ENCODE data around the gene NR1H2. TPM values are rescaled to one million over a fixed set of nuclear protein-coding genes. Genes with fewer than 3 reads are reported as not detected.

The NR1H2 gene
- total RNA-seq, 1 experiment from 2014 or later = 40.3 TPM

DNA sequence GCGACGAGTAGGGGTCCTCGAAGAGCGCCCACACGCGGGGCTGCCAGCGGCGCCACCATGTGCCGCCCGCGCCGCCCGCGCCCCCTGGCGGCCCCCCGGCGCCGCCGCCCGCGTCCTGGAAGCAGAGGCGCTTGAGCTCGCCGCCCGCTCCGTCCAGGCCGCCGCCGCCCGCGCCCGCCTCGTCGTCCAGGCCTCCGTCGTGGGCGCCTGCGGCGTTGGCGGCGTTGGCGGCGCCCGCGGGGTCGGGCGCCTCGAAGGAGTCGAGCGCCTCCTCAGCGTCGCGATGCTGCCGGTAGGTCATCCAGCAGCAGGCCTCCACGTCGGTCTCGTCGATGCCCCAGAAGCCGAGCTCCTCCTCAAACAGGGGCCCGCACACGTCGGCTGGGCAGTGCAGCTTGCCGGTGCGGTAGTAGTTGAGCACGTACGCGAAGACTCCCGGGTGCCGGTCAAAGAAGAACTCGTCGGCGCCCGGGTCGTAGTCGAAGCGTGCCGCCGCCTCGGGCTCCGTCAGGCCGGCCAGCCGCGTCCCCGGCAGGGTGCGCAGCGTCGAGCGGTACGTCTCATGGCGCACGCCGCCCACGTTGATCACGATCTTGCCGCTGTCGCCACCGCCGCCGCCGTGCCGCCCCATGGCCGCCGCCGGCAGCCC lies 47.9 kb upstream of the NR1H2 start:
- TF ChIP-seq YY1 (IDR thresholded peaks at IDR 0.05; ENCODE audit: extremely low read depth, insufficient replicate concordance, low read depth, low read length) (no peak), SIN3A (IDR thresholded peaks at IDR 0.05; ENCODE audit: low read depth) (no peak), POLR2AphosphoS5 (IDR thresholded peaks at IDR 0.05; ENCODE audit: low read depth, low read length) (no peak), CBX3 (IDR thresholded peaks at IDR 0.05; ENCODE audit: low read depth) (no peak), TCF7L2 (IDR thresholded peaks at IDR 0.05; ENCODE audit: borderline replicate concordance, extremely low read depth, insufficient read depth, insufficient read length) (no peak), ATF3 (IDR thresholded peaks at IDR 0.05) (no peak), ZFX (IDR thresholded peaks at IDR 0.05) (peak; percentile 67; the same call in 1 of the 2 replicates), CEBPB (IDR thresholded peaks at IDR 0.05; ENCODE audit: low read depth) (no peak), CTCF (IDR thresholded peaks at IDR 0.05 in 2 of 3, conservative IDR thresholded peaks at IDR 0.05 in 1 of 3; ENCODE audit: borderline replicate concordance in 1 of 3, insufficient read depth in 1 of 3, low read depth in 2 of 3, low read length in 2 of 3) (no peak), FOSL1 (IDR thresholded peaks at IDR 0.05; ENCODE audit: low read depth) (no peak), RAD21 (IDR thresholded peaks at IDR 0.05; ENCODE audit: low read depth) (no peak), POLR2A (IDR thresholded peaks at IDR 0.05; ENCODE audit: borderline replicate concordance, extremely low read depth, insufficient read depth, insufficient read length) (peak; percentile 4), EZH2 (IDR thresholded peaks at IDR 0.05) (no peak)
- TF ChIP-seq, protein P1, sequence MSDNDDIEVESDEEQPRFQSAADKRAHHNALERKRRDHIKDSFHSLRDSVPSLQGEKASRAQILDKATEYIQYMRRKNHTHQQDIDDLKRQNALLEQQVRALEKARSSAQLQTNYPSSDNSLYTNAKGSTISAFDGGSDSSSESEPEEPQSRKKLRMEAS (IDR thresholded peaks at IDR 0.05) = peak; percentile 64; the same call in 1 of the 2 replicates
- TF ChIP-seq, protein P2, sequence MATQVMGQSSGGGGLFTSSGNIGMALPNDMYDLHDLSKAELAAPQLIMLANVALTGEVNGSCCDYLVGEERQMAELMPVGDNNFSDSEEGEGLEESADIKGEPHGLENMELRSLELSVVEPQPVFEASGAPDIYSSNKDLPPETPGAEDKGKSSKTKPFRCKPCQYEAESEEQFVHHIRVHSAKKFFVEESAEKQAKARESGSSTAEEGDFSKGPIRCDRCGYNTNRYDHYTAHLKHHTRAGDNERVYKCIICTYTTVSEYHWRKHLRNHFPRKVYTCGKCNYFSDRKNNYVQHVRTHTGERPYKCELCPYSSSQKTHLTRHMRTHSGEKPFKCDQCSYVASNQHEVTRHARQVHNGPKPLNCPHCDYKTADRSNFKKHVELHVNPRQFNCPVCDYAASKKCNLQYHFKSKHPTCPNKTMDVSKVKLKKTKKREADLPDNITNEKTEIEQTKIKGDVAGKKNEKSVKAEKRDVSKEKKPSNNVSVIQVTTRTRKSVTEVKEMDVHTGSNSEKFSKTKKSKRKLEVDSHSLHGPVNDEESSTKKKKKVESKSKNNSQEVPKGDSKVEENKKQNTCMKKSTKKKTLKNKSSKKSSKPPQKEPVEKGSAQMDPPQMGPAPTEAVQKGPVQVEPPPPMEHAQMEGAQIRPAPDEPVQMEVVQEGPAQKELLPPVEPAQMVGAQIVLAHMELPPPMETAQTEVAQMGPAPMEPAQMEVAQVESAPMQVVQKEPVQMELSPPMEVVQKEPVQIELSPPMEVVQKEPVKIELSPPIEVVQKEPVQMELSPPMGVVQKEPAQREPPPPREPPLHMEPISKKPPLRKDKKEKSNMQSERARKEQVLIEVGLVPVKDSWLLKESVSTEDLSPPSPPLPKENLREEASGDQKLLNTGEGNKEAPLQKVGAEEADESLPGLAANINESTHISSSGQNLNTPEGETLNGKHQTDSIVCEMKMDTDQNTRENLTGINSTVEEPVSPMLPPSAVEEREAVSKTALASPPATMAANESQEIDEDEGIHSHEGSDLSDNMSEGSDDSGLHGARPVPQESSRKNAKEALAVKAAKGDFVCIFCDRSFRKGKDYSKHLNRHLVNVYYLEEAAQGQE (IDR thresholded peaks at IDR 0.05; ENCODE audit: low read depth) = no peak
- ATAC-seq (no peak), DNase-seq (ENCODE audit: low read depth, low spot score) (no peak)
- Histone ChIP-seq H3K4me1 (ENCODE audit: control insufficient read depth in 1 of 2, insufficient read depth in 2 of 2, low read length in 2 of 2) (peaks cover 33 to 70% of the 10 kb centered on the region in 2 experiments), H3K27ac (ENCODE audit: low read depth, low read length) (peak overlapping the region; percentile 61; the same call in 1 of the 2 replicates), H3K27me3 (ENCODE audit: insufficient read depth, low read length) (no peaks in the 10 kb centered on the region), H3K9me2 (ENCODE audit: insufficient read depth) (no peaks in the 10 kb centered on the region), H3K9me3 (ENCODE audit: control insufficient read depth in 1 of 2, insufficient read depth in 1 of 2, low read depth in 1 of 2, low read length in 2 of 2) (no peaks in the 10 kb centered on the region), H4K20me1 (ENCODE audit: insufficient read depth) (no peaks in the 10 kb centered on the region), H3K4me3 (replicated peaks in 1 of 2; ENCODE audit: low read depth in 1 of 2, low read length in 2 of 2) (peak overlapping the region; percentile 50 to 64), H2AFZ (ENCODE audit: low read depth, low read length, poor library complexity, severe bottlenecking) (no peak overlapping the region), H3K4me2 (ENCODE audit: low read length) (peak overlapping the region; percentile 89), H3K36me3 (ENCODE audit: control insufficient read depth in 1 of 2, insufficient read depth in 2 of 2, low read length in 2 of 2) (peaks cover 0 to 5% of the 10 kb centered on the region in 2 experiments; a peak in 2 of 4 replicates), H3K79me2 (ENCODE audit: insufficient read depth, low read length) (peaks cover 3% of the 10 kb centered on the region; the same call in 1 of the 2 replicates), H3K9ac (ENCODE audit: low read length) (peak overlapping the region; percentile 66)
- intact Hi-C loops (cut with micrococcal nuclease) = loop anchor here (2.0 kb wide), 1 partner anchor 164 kb away; no protein-coding TSS in a partner anchor
- no TSS peak for BruUV-seq (replicated peaks)
- POLR2A ChIA-PET = interaction anchor here (0.6 to 1.2 kb wide), 6 partner anchors 57 to 768 kb away, joined by 3 to 7 read pairs (median 4); no protein-coding TSS in a partner anchor
- CTCF ChIA-PET = interaction anchor here (0.6 to 1.9 kb wide), 9 partner anchors 9 to 593 kb away, joined by 3 to 10 read pairs (median 4); partner anchors contain the start of gene POLD1
- RAD21 ChIA-PET (ENCODE audit: low non-redundant PET in 1 of 2, low total read pairs in 2 of 2, uncharacterized antibody in 2 of 2, unreplicated experiment in 2 of 2) = interaction anchor here (0.7 to 0.8 kb wide), 2 partner anchors 180 to 459 kb away, joined by 3 read pairs; no protein-coding TSS in a partner anchor
